H54 (cell line): ENCODE measurements around the gene ALPI.

Experiments used
- DNase-seq: peaks from one replicate; pipeline ENCODE4 v3.0.0; 2011; ENCODE audit warnings: low spot score, mixed read lengths; ENCODE audit not compliant: insufficient read length
- FAIRE-seq: peaks from 3 replicates; lab custom pipeline; 2011; peaks lifted over from hg19 to GRCh38; lab: Jason Lieb, UNC
- POLR2A ChIP-seq: IDR thresholded peaks from 2 replicates; pipeline ENCODE4 v1.6.1; 2011; ENCODE audit warnings: low read depth, mild to moderate bottlenecking, low read length

ALPI gene

GRCh38 chr2:232486558-232487384 lies 30.8 kb downstream of the ALPI start:
- DNase-seq (no peak), FAIRE-seq (no peak)
- no peak for TF ChIP-seq POLR2A

- DNase-seq (no peak), FAIRE-seq (no peak)
- TF ChIP-seq POLR2A = no peak
Measured at GRCh38 chr2:232487385-232488096, 31.6 kb downstream of the ALPI start, which contains the start of gene ECEL1. Gene ECEL1, minus strand, starts transcription at chr2:232487834. Its CDS starts 1,181 bp downstream, at chr2:232486653.

DNA sequence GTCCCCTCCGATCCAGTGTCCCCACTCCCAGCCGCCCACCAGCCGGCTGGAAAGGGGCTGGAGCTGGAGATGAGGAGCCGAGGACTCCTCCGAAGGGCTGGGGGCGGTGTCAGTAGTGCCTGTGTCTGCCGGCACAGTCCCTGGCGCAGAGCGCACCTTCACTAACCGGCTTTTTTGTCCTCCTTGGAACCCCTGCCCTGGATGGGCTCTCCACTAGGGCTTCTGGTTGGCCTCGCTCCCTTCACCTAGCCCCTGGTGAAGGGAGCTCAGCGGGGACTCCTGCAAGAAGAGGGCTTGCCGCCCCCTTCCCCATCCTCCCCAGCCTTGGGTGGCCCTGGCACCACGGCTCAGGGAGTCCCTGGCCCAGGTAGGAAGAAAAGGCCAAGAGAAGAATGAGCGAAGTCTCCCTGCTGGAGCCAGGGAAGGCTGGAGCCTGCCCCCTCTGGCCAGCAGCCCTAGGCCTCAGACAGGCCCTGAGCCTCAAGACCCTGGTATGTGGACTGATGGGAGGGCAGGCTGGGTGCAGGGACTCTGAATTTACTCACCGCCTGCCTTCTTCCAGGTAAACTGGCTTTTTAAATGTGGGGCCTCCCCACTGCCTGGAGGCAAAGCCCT lies 32.3 kb downstream of the ALPI start:
- TF ChIP-seq POLR2A = no peak
- FAIRE-seq (no peak), DNase-seq (no peak)

DNA sequence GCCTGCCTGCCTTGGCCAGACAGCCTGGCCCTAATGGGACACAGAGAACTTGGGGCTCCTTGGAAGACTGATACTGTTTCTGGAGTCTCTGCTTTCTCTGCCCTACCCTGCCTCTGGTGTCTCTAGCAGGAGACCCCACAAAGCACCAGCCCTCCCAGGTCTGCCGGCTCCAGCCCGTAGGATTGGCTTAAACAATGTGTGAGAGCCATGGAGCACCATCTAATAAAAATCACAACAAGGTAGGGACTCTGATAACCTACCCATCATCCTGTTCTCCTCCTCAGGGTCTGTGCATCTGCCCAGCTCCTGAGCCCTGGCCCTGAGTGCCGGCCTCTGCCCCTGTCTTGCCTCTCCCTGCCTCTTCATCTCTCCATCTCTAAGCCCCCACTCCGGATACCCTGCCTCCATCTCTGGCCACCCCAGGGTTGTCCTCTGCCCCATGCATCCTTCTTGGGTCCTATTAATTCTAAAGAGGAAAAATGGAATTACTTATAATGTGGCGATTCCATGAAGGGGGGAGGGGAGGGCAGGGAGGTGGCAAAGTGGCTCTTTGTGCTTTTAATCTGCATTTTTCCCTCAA lies 32.9 kb downstream of the ALPI start:
- FAIRE-seq (no peak), DNase-seq (no peak)
- no peak for TF ChIP-seq POLR2A

DNA sequence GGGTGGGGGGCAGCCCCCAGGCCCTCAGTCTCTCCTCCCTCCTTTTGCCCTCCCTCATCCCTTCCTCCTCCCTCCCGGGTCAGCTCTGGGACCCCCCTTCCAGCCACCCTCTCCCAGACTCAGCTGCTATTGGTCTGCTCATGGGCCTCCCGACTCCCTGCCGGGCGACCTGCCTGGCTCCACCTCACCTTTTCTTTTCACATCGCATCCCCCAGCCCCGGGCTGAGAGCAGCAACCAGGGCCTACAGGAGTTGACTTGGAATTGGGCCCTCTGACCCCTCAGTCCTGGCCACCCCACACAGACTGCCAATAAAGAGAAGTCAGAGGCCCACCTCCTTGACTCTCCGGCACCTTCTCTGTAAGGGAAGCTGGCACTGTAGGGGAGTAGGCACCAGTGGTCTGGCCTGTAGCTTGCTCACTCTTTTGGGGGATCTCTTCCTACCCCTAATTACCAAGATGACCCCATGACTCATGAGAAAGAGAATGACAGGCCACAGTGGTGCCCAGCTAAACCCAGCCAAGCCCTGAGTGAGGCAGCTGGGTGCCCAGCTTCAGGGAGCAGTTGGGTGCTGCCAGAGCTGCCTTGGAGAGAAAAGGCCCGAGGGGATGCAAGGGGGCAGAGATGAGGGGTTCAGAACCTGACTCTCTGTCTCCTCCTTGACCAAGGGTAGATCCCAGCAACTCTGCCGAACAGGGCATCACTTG lies 33.7 kb downstream of the ALPI start:
- DNase-seq = no peak
- FAIRE-seq = no peak
- no peak for TF ChIP-seq POLR2A

DNA sequence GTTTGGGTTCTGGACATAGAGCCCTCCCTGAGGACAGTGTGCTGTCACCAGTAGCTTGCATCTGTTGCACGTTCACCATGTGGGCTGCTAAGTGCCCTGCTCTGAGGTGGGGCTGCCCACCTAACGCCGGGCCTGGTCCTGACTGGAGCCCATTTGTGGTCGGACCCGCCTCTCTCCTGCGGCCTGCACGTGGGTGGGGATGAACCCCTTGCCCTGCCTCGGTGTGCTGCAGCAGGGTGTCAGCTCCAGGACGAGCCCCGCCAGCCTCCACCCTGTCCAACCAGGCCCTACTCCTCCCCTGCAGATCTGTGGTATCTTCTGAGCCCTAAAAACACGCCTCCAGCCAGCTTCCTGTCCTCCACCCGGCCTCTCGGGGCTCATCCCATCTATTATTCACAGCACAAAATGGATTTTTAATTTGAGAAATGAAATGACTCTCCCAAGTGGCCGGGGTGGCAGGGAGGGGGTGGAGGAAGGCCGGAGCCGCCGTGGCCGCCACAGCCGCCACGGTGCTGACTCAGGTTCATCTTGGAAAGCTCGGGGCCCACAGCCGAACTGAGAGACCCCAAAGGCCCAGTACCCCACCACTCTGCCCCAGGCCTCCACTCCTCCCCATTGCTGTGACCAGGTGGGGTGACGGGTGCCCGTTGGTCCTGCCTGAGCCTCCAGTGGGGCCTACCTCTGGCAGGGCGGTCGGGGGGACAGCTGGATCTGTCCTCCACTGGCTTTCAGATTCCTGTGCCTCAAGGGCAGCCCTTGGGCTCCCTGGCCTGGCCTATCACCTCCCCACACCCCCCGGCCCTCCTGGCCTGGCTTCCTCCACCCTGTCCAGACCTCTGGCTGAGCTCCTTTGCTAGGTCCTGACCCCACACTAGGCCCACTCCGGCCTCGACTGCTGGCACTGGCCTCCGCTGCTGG lies 34.5 kb downstream of the ALPI start:
- FAIRE-seq (no peak), DNase-seq (no peak)
- TF ChIP-seq POLR2A = no peak

- DNase-seq (no peak), FAIRE-seq (no peak)
- no peak for TF ChIP-seq POLR2A
Measured at GRCh38 chr2:232491139-232491780, 35.3 kb downstream of the ALPI start.

DNA sequence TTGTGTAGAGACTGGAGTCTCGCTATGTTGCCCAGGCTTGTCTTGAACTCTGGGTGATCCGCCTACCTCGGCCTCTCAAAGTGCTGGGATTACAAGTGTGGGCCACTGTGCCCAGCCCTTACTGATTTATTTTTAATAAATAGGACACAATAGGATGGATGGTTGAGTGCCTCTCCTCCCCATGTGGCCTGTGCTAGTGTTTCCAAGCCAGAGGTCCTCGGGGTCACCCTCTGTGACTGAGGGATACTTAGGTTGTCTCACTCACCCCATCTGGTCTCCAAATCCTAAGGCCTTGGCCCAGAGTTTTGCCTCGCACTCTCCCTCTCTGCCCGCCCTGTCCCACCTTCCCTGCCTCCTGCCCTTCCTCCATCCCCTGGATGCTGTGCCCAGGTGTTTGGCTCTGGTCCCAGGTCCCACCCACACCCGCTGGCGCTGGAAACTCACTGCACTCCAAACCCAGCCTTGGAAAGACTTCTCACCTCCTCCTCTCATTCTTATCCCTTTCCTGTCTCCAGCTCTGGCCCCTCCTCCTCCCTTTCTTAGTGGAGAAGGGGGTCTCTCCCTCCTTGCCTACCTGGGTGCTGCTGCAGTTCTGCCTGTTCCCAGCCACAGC lies 36.4 kb downstream of the ALPI start:
- no peak for TF ChIP-seq POLR2A
- FAIRE-seq (no peak), DNase-seq (no peak)

DNA sequence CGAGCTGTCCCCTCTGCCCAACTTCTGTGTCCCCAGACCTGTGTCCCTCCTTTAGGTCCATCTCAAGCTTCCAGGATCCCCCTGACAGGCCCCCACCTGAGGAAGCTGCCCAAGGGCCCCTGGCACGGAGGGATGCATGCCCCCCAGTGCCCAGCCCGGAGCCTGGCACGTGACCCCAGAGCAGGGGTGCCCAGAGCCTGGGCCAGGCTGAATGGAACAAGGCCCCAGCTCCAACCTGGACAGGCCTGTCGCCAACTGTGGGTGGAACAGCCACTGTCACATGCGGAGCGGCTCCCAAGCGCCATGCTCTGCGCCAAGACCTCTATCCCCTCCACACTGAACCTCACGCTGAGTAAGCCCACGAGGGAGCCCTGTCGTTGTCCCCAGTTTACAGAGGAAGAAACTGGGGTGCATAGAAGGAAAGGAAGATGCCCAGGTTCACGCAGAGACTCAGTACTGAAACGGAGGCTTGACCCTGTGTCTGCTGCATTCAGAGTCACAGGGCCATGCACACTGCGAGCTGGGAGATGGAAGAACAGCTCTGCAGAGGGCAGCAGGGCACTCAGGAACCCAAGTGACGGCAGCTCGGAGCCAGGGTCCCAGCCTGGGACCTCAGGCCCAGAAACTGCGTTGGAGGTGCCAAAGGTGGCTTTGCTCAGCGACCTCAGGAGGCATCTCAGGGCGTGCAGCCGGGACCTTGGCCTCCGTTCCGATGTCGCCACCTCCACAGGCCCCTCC lies 37.2 kb downstream of the ALPI start:
- DNase-seq (no peak), FAIRE-seq (no peak)
- TF ChIP-seq POLR2A = no peak

DNA sequence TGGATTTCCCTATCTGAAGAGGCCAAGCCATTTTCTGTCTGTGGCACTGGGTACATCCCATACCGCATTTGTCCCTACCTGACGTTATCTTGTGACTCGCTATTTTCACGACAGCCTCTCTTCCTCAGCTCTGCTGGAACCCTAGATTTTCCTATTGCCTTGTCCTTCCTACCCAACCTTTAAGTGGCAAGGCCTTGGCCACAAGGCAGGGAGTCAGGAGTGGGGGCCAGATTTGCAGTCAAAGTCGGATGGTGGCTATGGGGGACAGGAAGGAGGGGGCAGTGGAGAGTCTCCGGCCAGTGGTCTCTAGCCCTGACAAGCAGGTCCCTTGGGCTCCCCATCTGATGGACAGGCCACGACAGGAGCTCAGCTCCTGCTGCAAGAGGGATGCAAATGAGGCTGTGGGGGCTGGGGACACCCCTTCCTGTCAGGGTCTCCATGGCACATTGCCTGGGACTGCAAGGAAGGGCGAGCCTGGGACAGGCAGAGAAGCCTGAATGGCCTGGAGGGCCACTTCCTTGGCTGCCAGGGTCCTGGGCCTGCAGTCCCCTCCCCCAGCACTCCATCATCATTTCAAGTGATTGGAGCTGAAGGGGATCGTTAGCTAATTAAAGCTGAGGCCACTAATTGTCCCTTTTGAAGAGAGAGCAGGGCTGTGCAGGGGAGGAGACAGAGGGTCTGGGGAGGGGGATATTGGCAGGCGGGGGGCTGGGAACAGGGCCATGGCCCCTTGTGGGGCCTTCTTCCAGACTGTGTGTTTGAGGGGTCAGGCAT lies 37.9 kb downstream of the ALPI start:
- DNase-seq = no peak
- no peak for FAIRE-seq
- TF ChIP-seq POLR2A = no peak

- DNase-seq = no peak
- FAIRE-seq = no peak
- TF ChIP-seq POLR2A = no peak
Measured at GRCh38 chr2:232494542-232494941, 38.6 kb downstream of the ALPI start.
